ENCODE results near the gene MACROD2.

MACROD2 gene

DNA sequence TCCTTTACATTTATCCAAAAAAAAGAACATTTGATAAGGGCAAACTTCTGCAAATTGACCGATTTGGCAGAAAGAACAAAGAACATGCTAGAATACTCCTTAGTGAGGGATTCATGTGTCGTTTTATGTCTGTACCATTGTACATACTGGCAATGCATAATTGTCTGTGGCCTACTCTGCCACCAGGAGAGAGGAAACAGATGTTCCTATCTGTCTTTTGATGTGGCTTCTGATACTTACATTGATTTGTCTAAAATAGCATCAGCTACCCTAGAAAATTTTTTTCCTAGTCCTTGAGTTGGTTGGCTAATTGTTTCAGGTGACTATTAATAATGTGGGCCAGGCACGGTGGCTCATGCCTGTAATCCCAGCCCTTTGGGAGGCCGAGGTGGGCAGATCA, 1923.8 kb downstream of the MACROD2 start:
- no peak overlapping the region for H3K27ac Mint-ChIP-seq
- no peak for DNase-seq (ENCODE audit: low spot score)
- peaks cover 6% of the 10 kb centered on the region for H3K9me3 Mint-ChIP-seq
- H3K27me3 Mint-ChIP-seq (ENCODE audit: low read depth) = no peaks in the 10 kb centered on the region
- no peak overlapping the region for H3K4me3 Mint-ChIP-seq
- no peaks in the 10 kb centered on the region for H3K4me1 Mint-ChIP-seq (ENCODE audit: low read depth)
- no peaks in the 10 kb centered on the region for H3K36me3 Mint-ChIP-seq (ENCODE audit: low read depth)

DNA sequence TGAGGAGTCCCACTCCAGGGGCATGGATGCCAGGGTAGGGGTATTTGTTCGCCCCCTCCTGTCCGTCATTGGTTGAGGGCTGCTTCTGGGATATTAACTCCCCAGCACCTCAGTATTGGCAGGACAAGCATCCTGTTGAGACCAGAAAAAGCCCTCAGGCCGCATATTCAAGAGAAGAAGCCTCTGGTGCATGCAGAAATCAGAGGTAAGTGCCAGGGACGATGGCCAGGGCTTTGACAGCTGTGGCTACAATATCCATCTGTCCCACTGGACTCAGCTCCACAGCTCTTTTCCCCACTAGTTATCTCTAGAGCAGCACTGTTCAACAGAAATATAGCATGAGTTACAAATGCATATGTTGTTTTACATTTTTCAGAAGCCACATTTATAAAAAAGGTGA, 1926.6 kb downstream of the MACROD2 start:
- Mint-ChIP-seq H3K27ac (no peak overlapping the region), H3K9me3 (peaks cover 6% of the 10 kb centered on the region), H3K36me3 (ENCODE audit: low read depth) (no peaks in the 10 kb centered on the region), H3K4me1 (ENCODE audit: low read depth) (no peaks in the 10 kb centered on the region), H3K4me3 (no peak overlapping the region), H3K27me3 (ENCODE audit: low read depth) (no peaks in the 10 kb centered on the region)
- no peak for DNase-seq (ENCODE audit: low spot score)

DNA sequence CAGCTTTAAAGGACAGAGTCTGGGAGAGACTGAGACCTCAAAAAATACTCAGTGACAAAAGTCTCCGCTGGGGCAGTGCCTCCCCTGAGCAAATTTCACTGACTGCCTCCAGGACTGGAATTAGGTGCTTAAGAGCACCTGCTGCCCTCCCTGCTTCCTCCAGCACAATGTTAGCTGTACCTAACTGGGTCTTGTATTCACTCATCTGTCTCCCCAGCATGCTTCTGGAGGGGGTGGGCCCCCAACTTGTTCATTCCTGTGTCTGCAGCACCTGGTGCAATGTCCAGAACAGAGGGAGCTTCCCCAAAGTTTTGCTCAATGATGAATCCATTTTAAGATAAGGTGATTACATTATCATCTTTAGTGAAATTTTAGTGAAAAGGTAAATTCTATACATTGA, 1927.2 kb downstream of the MACROD2 start:
- no peak overlapping the region for H3K4me3 Mint-ChIP-seq
- DNase-seq (ENCODE audit: low spot score) = no peak
- H3K27ac Mint-ChIP-seq = no peak overlapping the region
- no peaks in the 10 kb centered on the region for H3K27me3 Mint-ChIP-seq (ENCODE audit: low read depth)
- H3K4me1 Mint-ChIP-seq (ENCODE audit: low read depth) = no peaks in the 10 kb centered on the region
- H3K36me3 Mint-ChIP-seq (ENCODE audit: low read depth) = no peaks in the 10 kb centered on the region
- peaks cover 6% of the 10 kb centered on the region for H3K9me3 Mint-ChIP-seq

DNA sequence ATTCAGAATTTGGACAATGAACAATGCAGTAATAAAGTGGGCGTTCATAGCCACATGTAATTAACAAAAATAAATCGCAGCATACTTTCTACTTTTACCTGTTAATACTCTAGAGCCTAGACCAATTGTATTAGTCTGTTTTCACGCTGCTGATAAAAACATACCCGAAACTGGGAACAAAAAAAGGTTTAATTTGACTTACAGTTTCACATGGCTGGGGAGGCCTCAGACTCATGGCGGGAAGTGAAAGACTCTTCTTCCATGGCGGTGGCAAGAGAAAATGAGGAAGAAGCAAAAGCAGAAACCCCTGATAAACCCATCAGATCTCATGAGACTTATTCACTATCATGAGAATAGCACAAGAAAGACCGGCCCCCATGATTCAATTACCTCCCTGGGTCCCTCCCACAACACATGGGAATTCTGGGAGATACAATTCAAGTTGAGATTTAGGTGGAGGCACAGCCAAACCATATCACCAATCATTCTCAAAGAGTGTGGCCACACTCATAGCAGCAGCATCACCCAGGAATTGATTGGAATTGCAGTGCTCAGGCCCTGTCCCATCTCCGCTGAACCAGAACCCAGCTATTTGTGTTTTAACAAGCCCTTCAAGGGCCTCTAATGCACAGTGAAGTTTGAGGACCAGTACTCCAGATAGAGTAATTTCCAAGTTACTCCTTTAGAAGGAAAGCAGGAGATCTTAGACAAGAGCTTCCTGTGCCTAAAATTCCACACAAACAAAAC, 1927.9 kb downstream of the MACROD2 start:
- no peaks in the 10 kb centered on the region for H3K27me3 Mint-ChIP-seq (ENCODE audit: low read depth)
- peaks cover 6% of the 10 kb centered on the region for H3K9me3 Mint-ChIP-seq
- H3K36me3 Mint-ChIP-seq (ENCODE audit: low read depth) = no peaks in the 10 kb centered on the region
- DNase-seq (ENCODE audit: low spot score) = no peak
- no peaks in the 10 kb centered on the region for H3K4me1 Mint-ChIP-seq (ENCODE audit: low read depth)
- H3K4me3 Mint-ChIP-seq = no peak overlapping the region
- H3K27ac Mint-ChIP-seq = no peak overlapping the region

DNA sequence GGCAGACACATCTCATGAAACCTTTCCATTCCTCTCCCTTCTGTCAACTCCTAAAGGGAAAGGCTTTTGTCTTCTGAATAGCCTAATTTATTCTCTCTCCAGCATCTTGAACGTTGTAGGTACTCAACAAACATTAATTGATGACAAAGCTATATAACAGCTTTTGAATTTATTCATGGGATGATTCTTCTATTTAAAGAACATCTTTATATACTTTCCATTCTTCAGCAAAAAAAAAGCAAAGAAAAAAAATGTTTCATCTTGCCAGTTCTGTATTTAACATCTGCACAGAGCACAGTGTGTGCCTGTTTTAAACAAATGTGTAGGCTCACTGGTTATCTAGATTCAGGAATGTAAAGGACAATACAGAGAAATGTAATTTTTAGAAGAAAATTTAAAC, 1929.2 kb downstream of the MACROD2 start:
- H3K36me3 Mint-ChIP-seq (ENCODE audit: low read depth) = no peaks in the 10 kb centered on the region
- no peaks in the 10 kb centered on the region for H3K4me1 Mint-ChIP-seq (ENCODE audit: low read depth)
- peaks cover 6% of the 10 kb centered on the region for H3K9me3 Mint-ChIP-seq
- no peak for DNase-seq (ENCODE audit: low spot score)
- no peak overlapping the region for H3K4me3 Mint-ChIP-seq
- no peaks in the 10 kb centered on the region for H3K27me3 Mint-ChIP-seq (ENCODE audit: low read depth)
- no peak overlapping the region for H3K27ac Mint-ChIP-seq

DNA sequence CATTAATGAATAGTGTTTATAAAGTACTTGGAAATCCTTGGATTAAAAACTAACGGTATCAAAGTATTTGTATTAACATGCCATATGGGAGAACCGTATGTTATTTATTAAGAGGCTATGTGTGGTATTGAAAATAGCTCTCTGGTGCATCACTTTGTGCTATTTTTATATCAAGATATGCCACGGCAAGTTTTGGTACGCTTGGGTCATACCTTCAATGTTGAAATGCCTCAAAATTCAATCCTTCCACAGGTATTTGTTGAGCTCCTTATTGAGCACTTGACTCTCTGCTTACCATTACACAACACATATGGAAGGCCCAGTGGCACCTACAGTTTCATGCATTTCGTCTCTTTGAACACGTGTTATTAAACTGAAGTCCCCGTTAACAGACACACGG, 1930.1 kb downstream of the MACROD2 start:
- Mint-ChIP-seq H3K4me3 (no peak overlapping the region), H3K4me1 (ENCODE audit: low read depth) (no peaks in the 10 kb centered on the region), H3K27ac (no peak overlapping the region), H3K9me3 (peaks cover 6% of the 10 kb centered on the region), H3K36me3 (ENCODE audit: low read depth) (no peaks in the 10 kb centered on the region), H3K27me3 (ENCODE audit: low read depth) (no peaks in the 10 kb centered on the region)
- no peak for DNase-seq (ENCODE audit: low spot score)

DNA sequence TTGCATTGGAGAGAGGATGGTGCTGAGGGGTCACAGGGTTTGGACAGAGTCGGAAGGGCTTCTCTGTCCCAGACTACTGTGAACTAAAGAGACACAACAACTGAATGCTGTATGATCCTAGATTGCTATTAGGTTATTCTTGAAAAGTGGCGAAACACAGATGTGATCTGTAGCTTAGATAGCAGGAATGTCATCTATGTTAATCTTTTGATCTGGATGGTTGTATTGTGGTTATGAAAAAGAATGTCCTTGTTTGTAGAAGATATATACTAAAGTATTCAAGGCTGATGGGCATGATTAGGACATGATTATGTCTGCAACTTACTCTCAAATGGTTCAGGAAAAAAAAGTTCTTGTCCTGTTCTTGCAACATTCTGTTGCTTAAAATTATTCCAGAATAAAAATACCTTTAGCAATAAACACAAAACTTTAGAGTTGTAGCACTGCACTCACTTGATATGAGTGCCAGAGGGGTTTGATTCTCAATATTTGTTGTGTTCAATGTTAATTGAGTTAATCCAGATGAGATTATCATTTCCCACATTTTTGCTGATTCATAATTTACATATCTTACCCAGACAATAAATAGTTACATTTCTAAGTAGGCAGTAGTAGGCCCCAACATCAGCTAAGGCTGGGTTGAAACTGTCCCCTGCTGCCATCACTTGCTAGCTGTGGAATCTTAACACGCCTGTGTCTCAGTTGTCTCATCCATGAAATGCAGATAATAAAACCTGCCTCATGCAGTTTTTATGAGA, 1932.8 kb downstream of the MACROD2 start:
- no peak overlapping the region for H3K4me3 Mint-ChIP-seq
- H3K4me1 Mint-ChIP-seq (ENCODE audit: low read depth) = no peaks in the 10 kb centered on the region
- no peaks in the 10 kb centered on the region for H3K36me3 Mint-ChIP-seq (ENCODE audit: low read depth)
- H3K27me3 Mint-ChIP-seq (ENCODE audit: low read depth) = no peaks in the 10 kb centered on the region
- no peak for DNase-seq (ENCODE audit: low spot score)
- H3K27ac Mint-ChIP-seq = no peak overlapping the region
- no peaks in the 10 kb centered on the region for H3K9me3 Mint-ChIP-seq

DNA sequence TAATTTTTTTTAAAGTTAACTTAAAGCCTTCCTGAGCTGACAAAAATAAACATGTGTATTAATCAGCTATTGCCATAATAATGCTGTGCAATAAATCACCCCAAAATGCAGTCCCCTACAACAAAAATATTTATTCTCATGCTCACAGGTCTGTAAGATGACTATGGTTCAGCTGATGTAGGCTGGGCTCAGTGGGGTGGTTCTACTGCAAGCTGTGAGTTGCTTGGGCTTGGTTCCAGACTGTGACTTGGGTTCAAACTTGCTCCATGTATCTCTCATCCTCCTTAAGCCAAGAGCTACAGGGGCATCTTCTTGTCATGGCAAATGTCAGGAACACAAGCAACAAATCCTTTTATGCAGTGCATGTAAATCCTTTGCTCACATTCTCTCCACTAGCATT, 1933.6 kb downstream of the MACROD2 start:
- Mint-ChIP-seq H3K27me3 (ENCODE audit: low read depth) (no peaks in the 10 kb centered on the region), H3K4me1 (ENCODE audit: low read depth) (no peaks in the 10 kb centered on the region), H3K9me3 (no peaks in the 10 kb centered on the region), H3K4me3 (no peak overlapping the region), H3K27ac (no peak overlapping the region), H3K36me3 (ENCODE audit: low read depth) (no peaks in the 10 kb centered on the region)
- DNase-seq (ENCODE audit: low spot score) = no peak

DNA sequence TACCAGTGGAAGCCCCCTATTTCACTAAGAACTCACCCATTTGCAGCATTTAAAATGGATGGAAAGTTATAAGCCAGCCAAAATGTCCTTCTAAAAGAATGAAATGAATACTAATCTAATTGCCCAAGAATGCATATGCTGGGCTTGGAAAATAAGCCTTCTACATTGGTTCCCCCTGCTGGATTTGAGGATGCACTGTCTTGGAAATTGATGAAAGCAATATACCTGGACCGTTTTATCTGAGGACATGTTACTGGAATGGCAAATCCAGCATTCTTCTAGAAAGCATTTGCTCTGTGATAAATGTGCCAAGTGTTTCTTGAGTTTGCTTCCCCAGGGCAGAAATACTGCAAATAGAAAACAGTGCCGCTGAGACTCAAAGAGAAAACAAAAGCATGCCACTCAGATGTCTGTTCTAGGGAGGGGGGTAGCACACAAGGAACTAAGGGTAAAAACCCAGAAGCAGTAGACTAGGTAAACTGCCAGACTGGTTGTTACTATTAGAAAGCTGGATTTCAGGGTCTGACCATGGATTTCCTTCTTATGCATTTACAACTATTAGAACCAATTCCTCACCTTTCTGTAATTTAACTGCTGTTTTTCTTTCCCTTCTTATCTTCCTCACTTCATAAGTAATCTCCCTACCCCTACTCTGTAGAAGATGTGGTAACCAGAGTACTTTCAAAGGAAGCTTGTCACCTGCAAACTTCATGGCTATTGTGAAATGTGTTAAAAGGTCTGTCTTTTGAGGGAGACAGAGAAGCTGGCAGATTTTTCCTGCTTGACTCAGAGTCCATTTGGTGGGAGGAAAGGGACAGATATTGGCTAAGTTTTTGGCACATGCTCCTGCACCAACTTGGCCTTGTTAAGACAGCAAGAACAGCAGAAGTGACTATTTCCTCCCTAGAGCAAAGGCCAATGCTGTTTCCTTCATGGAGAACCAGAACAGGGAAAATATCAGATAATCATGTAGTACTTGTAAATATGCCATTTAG, 1935.3 kb downstream of the MACROD2 start:
- H3K27ac Mint-ChIP-seq = no peak overlapping the region
- no peaks in the 10 kb centered on the region for H3K36me3 Mint-ChIP-seq (ENCODE audit: low read depth)
- DNase-seq (ENCODE audit: low spot score) = no peak
- no peaks in the 10 kb centered on the region for H3K4me1 Mint-ChIP-seq (ENCODE audit: low read depth)
- no peaks in the 10 kb centered on the region for H3K27me3 Mint-ChIP-seq (ENCODE audit: low read depth)
- no peak overlapping the region for H3K4me3 Mint-ChIP-seq
- no peaks in the 10 kb centered on the region for H3K9me3 Mint-ChIP-seq

DNA sequence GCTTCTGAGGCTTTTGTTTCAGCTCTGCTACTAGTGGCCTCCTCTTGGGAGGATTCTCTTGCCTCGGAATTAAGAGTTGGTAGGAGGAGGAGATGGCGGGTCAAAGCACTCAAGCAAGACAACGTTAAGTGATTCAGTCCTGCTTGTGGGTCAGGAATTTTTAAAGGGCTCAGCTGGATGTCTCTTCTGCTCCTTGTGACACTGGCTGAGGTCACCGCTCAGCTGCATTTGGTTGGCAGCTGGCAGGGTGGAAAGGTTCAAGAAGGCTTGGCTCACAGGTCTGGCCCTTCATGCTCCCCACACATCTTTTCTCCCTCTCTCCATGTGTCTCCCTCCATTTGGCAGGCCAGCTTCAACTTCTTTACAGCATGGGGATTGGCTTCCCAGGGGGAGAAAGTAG, 1936.6 kb downstream of the MACROD2 start:
- Mint-ChIP-seq H3K27ac (no peak overlapping the region), H3K27me3 (ENCODE audit: low read depth) (no peaks in the 10 kb centered on the region), H3K9me3 (no peaks in the 10 kb centered on the region), H3K4me3 (no peak overlapping the region), H3K4me1 (ENCODE audit: low read depth) (no peaks in the 10 kb centered on the region), H3K36me3 (ENCODE audit: low read depth) (no peaks in the 10 kb centered on the region)
- no peak for DNase-seq (ENCODE audit: low spot score)

DNA sequence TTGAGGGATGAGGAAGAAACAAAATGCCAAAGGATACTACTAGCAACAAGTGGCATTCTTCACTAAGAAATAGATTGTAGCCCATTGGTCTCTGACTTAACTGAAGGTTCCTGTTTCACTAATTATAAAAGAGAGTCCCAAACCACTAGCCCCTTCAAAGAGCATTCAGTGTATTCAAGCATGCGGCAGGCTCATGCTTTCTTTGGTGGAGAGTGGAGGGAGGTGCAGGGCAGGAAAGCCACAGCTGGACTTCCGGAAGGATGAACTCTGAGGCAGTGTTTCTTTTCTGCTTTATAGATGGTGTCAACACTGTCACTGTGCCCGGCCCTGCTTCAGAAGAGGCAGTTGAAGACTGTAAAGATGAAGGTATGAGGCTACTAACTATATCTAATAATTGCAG, 1941.9 kb downstream of the MACROD2 start:
- no peaks in the 10 kb centered on the region for H3K4me1 Mint-ChIP-seq (ENCODE audit: low read depth)
- no peak overlapping the region for H3K27ac Mint-ChIP-seq
- peaks cover 11% of the 10 kb centered on the region for H3K9me3 Mint-ChIP-seq
- H3K4me3 Mint-ChIP-seq = no peak overlapping the region
- no peak for DNase-seq (ENCODE audit: low spot score)
- H3K36me3 Mint-ChIP-seq (ENCODE audit: low read depth) = no peaks in the 10 kb centered on the region
- no peaks in the 10 kb centered on the region for H3K27me3 Mint-ChIP-seq (ENCODE audit: low read depth)

DNA sequence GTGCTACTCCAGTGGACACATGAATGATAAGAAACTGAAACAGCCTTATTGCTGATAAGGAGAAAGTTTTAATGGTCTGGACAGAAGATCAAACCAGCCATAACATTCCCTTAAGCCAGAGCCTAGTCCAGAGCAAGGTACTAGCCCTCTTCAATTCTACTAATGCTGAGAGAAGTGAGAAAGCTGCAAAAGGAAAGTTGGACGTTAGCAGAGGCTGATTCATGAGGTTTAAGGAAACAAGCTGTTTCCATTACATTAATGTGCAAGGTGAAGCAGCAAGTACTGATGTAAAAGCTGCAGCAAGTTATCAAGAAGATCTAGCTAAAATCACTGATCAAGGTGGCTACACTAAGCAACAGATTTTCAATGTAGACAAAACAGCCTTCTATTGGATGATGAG, 1943.5 kb downstream of the MACROD2 start:
- no peaks in the 10 kb centered on the region for H3K4me1 Mint-ChIP-seq (ENCODE audit: low read depth)
- no peak overlapping the region for H3K4me3 Mint-ChIP-seq
- no peak for DNase-seq (ENCODE audit: low spot score)
- H3K27me3 Mint-ChIP-seq (ENCODE audit: low read depth) = no peaks in the 10 kb centered on the region
- H3K9me3 Mint-ChIP-seq = peaks cover 11% of the 10 kb centered on the region
- no peaks in the 10 kb centered on the region for H3K36me3 Mint-ChIP-seq (ENCODE audit: low read depth)
- H3K27ac Mint-ChIP-seq = no peak overlapping the region

DNA sequence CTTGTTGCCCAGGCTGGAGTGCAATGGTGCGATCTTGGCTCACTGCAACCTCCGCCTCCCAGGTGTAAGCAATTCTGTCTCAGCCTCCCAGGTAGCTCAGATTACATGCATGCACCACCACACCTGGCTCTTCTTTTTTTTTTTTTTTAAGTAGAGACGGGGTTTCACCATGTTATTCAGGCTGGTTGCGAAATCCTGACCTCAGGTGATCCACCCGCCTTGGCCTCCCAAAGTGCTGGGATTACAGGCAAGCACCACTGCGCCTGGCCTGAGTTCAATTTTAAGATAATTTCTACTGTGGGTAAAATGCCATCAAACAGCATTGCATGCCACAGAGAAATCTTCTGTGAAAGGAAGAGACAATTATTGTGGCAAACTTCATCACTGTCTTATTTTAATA, 1944.8 kb downstream of the MACROD2 start:
- Mint-ChIP-seq H3K27ac (no peak overlapping the region), H3K9me3 (peaks cover 11% of the 10 kb centered on the region), H3K4me3 (no peak overlapping the region), H3K36me3 (ENCODE audit: low read depth) (no peaks in the 10 kb centered on the region), H3K27me3 (ENCODE audit: low read depth) (no peaks in the 10 kb centered on the region), H3K4me1 (ENCODE audit: low read depth) (no peaks in the 10 kb centered on the region)
- DNase-seq (ENCODE audit: low spot score) = no peak

DNA sequence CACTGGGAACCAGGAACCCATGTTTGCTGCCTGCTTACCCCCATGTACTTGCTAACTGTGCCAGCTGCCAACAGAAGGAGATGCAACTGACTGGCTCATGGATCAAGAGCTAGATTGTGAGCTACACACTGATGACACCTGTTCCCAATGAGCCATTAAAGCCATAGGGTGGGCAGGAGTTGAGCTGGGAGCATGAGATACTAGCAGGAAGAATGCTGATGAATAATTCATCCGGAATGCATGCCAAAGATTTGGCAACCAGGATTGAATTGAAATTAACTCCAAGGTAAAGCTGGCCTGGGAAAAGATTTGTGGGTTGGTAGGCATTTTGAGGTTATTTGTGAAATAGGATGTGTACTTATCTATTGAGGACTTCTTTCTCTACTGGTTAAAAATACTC, 1946.8 kb downstream of the MACROD2 start:
- no peaks in the 10 kb centered on the region for H3K36me3 Mint-ChIP-seq (ENCODE audit: low read depth)
- no peaks in the 10 kb centered on the region for H3K4me1 Mint-ChIP-seq (ENCODE audit: low read depth)
- no peak for DNase-seq (ENCODE audit: low spot score)
- peaks cover 11% of the 10 kb centered on the region for H3K9me3 Mint-ChIP-seq
- no peaks in the 10 kb centered on the region for H3K27me3 Mint-ChIP-seq (ENCODE audit: low read depth)
- H3K4me3 Mint-ChIP-seq = no peak overlapping the region
- no peak overlapping the region for H3K27ac Mint-ChIP-seq
